Suprapubic skin (tissue), 4 donors: ENCODE results near the gene EBF4. TPM values are rescaled to one million over a fixed set of nuclear protein-coding genes. Genes with fewer than 3 reads are reported as not detected.
A peak's percentile ranks its signal among the peaks of the same experiment; 100 is the strongest.

Source experiments
- DNase-seq, 2 donors: peaks; one replicate each; pipeline ENCODE4 v3.0.0-alpha.2; 2019; ENCODE audit warnings: low spot score in 2 of 2
- H3K27ac ChIP-seq: fragments of 200-600 bp; sonication (generic); one replicate; pipeline ENCODE4 v1.5.1; 2019
- H3K27me3 ChIP-seq: fragments of 200-600 bp; sonication (generic); one replicate; pipeline ENCODE4 v1.5.1; 2019
- H3K36me3 ChIP-seq: fragments of 200-600 bp; sonication (generic); one replicate; pipeline ENCODE4 v1.5.1; 2019
- H3K4me1 ChIP-seq: fragments of 200-600 bp; sonication (generic); one replicate; pipeline ENCODE4 v1.5.1; 2019
- H3K4me3 ChIP-seq: fragments of 200-600 bp; sonication (generic); one replicate; pipeline ENCODE4 v1.5.1; 2019; ENCODE audit warnings: mild to moderate bottlenecking
- H3K9me3 ChIP-seq: fragments of 200-600 bp; sonication (generic); one replicate; pipeline ENCODE4 v1.5.1; 2019
- CTCF ChIP-seq, 2 donors: fragments of 200-600 bp in 1 of 2; fragments of 450-650 bp in 1 of 2; sonication (generic) in 1 of 2; IDR thresholded peaks; one replicate each; pipeline ENCODE4 v1.5.1; 2016 to 2019; ENCODE audit warnings: antibody characterized with exemption in 2 of 2, mild to moderate bottlenecking in 1 of 2, moderate library complexity in 1 of 2
- EP300 ChIP-seq: sonication (generic); formaldehyde crosslinking; IDR thresholded peaks from one replicate; pipeline ENCODE4 v1.6.1; 2017; ENCODE audit warnings: antibody characterized with exemption
- POLR2A ChIP-seq, 2 donors: fragments of 450-650 bp; IDR thresholded peaks; one replicate each; pipeline ENCODE4 v1.6.1; 2017; ENCODE audit warnings: antibody characterized with exemption in 2 of 2, mild to moderate bottlenecking in 2 of 2, moderate library complexity in 2 of 2
- POLR2AphosphoS5 ChIP-seq, 3 donors: sonication (generic); formaldehyde crosslinking; IDR thresholded peaks; one replicate each; pipeline ENCODE4 v1.6.1; 2017; ENCODE audit warnings: antibody characterized with exemption in 3 of 3
- WGBS: methylation state at CpG from one replicate; pipeline ENCODE4 v1.1.5; 2018; 5-methylcytosine and 5-hydroxymethylcytosine counted together
- total RNA-seq, 4 donors: library from RNA; depleted of rRNA; stranded (reverse); fragments of >200 nt; gene quantifications; one replicate each; pipeline ENCODE4 v1.1.0, GENCODE V29; 2016

Gene EBF4
- total RNA-seq, 4 donors from 2014 or later, result 5.9 to 12.6 (median 6.3) TPM

DNA sequence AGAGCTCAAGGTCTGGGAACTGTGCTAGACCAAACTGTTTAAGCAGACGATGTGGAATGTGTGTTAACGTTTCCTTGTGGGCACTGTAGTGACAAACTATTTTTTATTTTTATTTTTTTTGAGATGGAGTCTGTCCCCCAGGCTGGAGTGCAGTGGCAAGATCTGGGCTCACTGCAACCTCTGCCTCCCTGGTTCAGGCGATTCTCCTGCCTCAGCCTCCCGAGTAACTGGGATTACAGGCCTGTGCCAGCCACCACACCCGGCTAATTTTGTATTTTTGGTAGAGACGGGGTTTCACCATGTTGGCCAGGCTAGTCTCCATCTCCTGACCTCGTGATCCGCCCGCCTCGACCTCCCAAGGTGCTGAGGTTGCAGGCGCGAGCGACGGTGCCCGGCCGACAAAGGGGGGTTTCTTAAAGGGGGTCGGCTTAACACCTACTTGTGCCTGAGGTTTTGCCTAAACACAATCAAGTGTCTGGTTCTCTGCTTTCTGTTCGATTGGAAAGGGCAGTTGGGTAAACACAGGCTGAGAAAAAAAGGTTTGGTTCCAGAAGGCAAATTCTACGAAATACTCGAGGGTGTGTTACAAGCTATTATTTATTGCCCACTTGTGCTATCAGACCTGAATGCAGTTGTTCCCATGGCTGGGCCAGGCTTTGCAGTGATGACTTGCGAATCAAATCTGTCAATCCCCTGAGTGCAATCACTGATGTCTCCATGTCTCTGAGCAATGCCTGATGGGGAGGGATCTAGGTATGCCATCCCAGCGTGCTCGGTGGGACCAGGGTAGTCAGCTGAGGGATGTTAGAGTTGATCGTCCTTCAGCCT lies 38.8 kb upstream of the EBF4 start:
- no peak for DNase-seq
- TF ChIP-seq EP300, result no peak
- WGBS, result 42% methylated on average over 24 of the region's 24 CpGs
- Histone ChIP-seq H3K4me1 (peaks cover 29% of the 10 kb centered on the region), H3K27me3 (no peaks in the 10 kb centered on the region), H3K36me3 (peaks cover 47% of the 10 kb centered on the region), H3K9me3 (no peaks in the 10 kb centered on the region), H3K27ac (no peak overlapping the region), H3K4me3 (peak overlapping the region; percentile 97)

- WGBS, result 86% methylated on average over 9 of the region's 9 CpGs
- no peak for DNase-seq
- Histone ChIP-seq H3K9me3 (no peaks in the 10 kb centered on the region), H3K4me1 (peaks cover 29% of the 10 kb centered on the region), H3K27ac (no peak overlapping the region), H3K27me3 (no peaks in the 10 kb centered on the region), H3K4me3 (peak overlapping the region; percentile 97), H3K36me3 (peaks cover 53% of the 10 kb centered on the region)
- TF ChIP-seq EP300 (no peak), POLR2AphosphoS5 (IDR thresholded peaks at IDR 0.05) (no peak), CTCF (IDR thresholded peaks at IDR 0.05) (no peak), POLR2A (IDR thresholded peaks at IDR 0.05) (no peak)
These were observed 38.2 kb upstream of the EBF4 start for GRCh38 chr20:2654384-2654822.

GRCh38 chr20:2654831-2655230 lies 37.7 kb upstream of the EBF4 start:
- 100% methylated on average over 3 of the region's 3 CpGs for WGBS
- H3K4me1 ChIP-seq, result peaks cover 29% of the 10 kb centered on the region

DNA sequence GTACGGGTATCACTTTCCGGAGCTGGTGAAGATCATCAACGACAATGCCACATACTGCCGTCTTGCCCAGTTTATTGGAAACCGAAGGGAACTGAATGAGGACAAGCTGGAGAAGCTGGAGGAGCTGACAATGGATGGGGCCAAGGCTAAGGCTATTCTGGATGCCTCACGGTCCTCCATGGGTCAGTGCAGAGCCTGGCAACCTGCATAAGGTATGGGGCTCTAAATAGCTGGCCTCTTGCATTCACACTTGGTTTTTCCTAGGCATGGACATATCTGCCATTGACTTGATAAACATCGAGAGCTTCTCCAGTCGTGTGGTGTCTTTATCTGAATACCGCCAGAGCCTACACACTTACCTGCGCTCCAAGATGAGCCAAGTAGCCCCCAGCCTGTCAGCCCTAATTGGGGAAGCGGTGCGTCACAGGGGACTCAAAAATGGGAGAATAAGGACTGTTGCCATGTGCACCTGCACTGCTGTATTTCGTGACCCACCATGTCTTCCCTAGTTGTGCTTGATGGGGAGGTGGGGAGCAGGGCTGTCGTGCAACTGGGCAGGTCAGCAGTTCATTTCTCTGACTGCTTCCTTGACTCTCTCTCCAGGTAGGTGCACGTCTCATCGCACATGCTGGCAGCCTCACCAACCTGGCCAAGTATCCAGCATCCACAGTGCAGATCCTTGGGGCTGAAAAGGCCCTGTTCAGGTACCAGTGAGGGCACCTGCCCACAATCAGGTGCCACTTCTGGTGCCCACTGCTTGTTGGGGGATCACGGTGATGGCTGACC lies 37.1 kb upstream of the EBF4 start:
- DNase-seq, result no peak
- no peak for TF ChIP-seq EP300
- no peak for TF ChIP-seq CTCF (IDR thresholded peaks at IDR 0.05)
- TF ChIP-seq POLR2A (IDR thresholded peaks at IDR 0.05), result no peak
- TF ChIP-seq POLR2AphosphoS5 (IDR thresholded peaks at IDR 0.05), result no peak
- no peak overlapping the region for H3K4me3 ChIP-seq
- WGBS, result 97% methylated on average over 15 of the region's 17 CpGs
- peaks cover 29% of the 10 kb centered on the region for H3K4me1 ChIP-seq
- H3K36me3 ChIP-seq, result peaks cover 64% of the 10 kb centered on the region
- no peak overlapping the region for H3K27ac ChIP-seq
- H3K27me3 ChIP-seq, result no peaks in the 10 kb centered on the region
- H3K9me3 ChIP-seq, result no peaks in the 10 kb centered on the region

More at GRCh38 chr20:2654831-2655230, 37.7 kb upstream of the EBF4 start:
- Histone ChIP-seq H3K4me3 (no peak overlapping the region), H3K9me3 (no peaks in the 10 kb centered on the region), H3K27ac (no peak overlapping the region), H3K27me3 (no peaks in the 10 kb centered on the region), H3K36me3 (peaks cover 58% of the 10 kb centered on the region)
- no peak for DNase-seq
- TF ChIP-seq CTCF (IDR thresholded peaks at IDR 0.05) (no peak), POLR2A (IDR thresholded peaks at IDR 0.05) (no peak), EP300 (no peak), POLR2AphosphoS5 (IDR thresholded peaks at IDR 0.05) (no peak)

GRCh38 chr20:2656471-2657117 lies 36.0 kb upstream of the EBF4 start:
- TF ChIP-seq POLR2AphosphoS5 (IDR thresholded peaks at IDR 0.05) (no peak), CTCF (IDR thresholded peaks at IDR 0.05) (no peak), EP300 (no peak), POLR2A (IDR thresholded peaks at IDR 0.05) (no peak)
- peaks cover 75% of the 10 kb centered on the region for H3K36me3 ChIP-seq
- 89% methylated on average over 12 of the region's 12 CpGs for WGBS
- H3K27me3 ChIP-seq, result no peaks in the 10 kb centered on the region
- peaks cover 21% of the 10 kb centered on the region for H3K4me1 ChIP-seq
- no peak overlapping the region for H3K27ac ChIP-seq
- no peak overlapping the region for H3K4me3 ChIP-seq
- no peak for DNase-seq
- no peaks in the 10 kb centered on the region for H3K9me3 ChIP-seq
